Measurements from ENCODE around the gene PTCHD4. TPM values are rescaled to one million over a fixed set of nuclear protein-coding genes. Genes with fewer than 3 reads are reported as not detected.

The PTCHD4 gene
- total and polyA plus RNA-seq, 11 donors = 0.01 to 2.0 (median 0.93) TPM

- Histone ChIP-seq H3K27ac (no peak overlapping the region), H3K4me1 (peaks cover 0 to 20% (median 5%) of the 10 kb centered on the region in 12 donors), H3K4me3 (no peak overlapping the region), H3K36me3 (no peaks in the 10 kb centered on the region), H3K27me3 (peaks cover 0 to 31% (median 18%) of the 10 kb centered on the region in 9 donors), H3K9me3 (no peaks in the 10 kb centered on the region)
- WGBS, 4 donors = 80 to 83% (median 82%) methylated on average over 3 of the region's 3 CpGs
- TF ChIP-seq POLR2A (IDR thresholded peaks at IDR 0.05) (no peak), CTCF (IDR thresholded peaks at IDR 0.05) (no peak)
- no peak for DNase-seq
- intact Hi-C loops (cut with DNase I) = no loop called here
- ATAC-seq = no peak
Measured at GRCh38 chr6:48067148-48067712, 43.8 kb downstream of the PTCHD4 start.

- no peak overlapping the region for H3K4me3 ChIP-seq
- 67 to 78% (median 74%) methylated on average over 3 of the region's 3 CpGs for WGBS, 4 donors
- TF ChIP-seq CTCF (IDR thresholded peaks at IDR 0.05) (no peak), POLR2A (IDR thresholded peaks at IDR 0.05) (no peak)
- no peak for ATAC-seq
- no peaks in the 10 kb centered on the region for H3K36me3 ChIP-seq
- intact Hi-C loops (cut with DNase I) = no loop called here
- H3K4me1 ChIP-seq = no peaks in the 10 kb centered on the region
- no peak overlapping the region for H3K27ac ChIP-seq
- H3K27me3 ChIP-seq = no peaks in the 10 kb centered on the region
- no peak for DNase-seq
- H3K9me3 ChIP-seq = no peaks in the 10 kb centered on the region
Measured at GRCh38 chr6:48061265-48061990, 49.6 kb downstream of the PTCHD4 start.

Measured in heart left ventricle (tissue), 16 donors.